ENCODE data around the gene SIDT1. TPM values are rescaled to one million over a fixed set of nuclear protein-coding genes. Genes with fewer than 3 reads are reported as not detected.
A peak's percentile ranks its signal among the peaks of the same experiment; 100 is the strongest.

The SIDT1 gene
- polyA plus RNA-seq, 3 donors from 2014 or later, result 9.5 to 33.2 (median 11.8) TPM

DNA sequence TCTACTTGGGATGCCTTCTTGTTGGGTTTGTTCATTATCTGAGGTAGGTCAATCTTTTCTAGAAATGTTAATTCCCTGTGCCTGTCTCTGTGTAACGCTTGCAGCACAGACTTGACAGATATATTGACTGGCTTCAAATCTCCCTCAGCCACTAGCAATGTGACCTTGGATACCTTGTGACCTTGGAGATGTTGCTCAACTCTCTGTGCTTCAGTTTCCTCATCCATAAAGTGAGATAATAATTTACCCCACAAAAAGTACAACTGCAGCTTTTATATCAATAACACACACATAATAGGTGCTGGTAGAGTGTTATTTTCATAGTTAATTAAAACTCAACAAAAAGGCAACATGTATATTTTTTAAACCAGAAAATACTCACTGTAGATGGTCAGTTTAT, 52.9 kb downstream of the SIDT1 start:
- peaks cover 10 to 42% (median 26%) of the 10 kb centered on the region in 3 donors for H3K36me3 Mint-ChIP-seq

GRCh38 chr3:113585720-113586119, 53.4 kb downstream of the SIDT1 start:
- Mint-ChIP-seq H3K4me1 (peaks cover 2 to 5% of the 10 kb centered on the region in 2 donors), H3K27me3 (ENCODE audit: low read depth in 3 of 3) (peaks cover 0 to under 1% (median 0%) of the 10 kb centered on the region in 3 donors), H3K4me3 (no peak overlapping the region), H3K36me3 (peaks cover 10 to 44% (median 27%) of the 10 kb centered on the region in 3 donors), H3K27ac (no peak overlapping the region), H3K9me3 (no peaks in the 10 kb centered on the region)
- no peak for DNase-seq

More for the DNA sequence above, 52.9 kb downstream of the SIDT1 start:
- H3K4me3 Mint-ChIP-seq, result no peak overlapping the region
- no peak for DNase-seq
- peaks cover 2 to 10% of the 10 kb centered on the region in 2 donors for H3K4me1 Mint-ChIP-seq
- no peaks in the 10 kb centered on the region for H3K9me3 Mint-ChIP-seq
- peak overlapping the region in 1 of 6 donors; percentile 59 for H3K27ac Mint-ChIP-seq
- H3K27me3 Mint-ChIP-seq (ENCODE audit: low read depth in 3 of 3), result peaks cover 0 to 2% (median 0%) of the 10 kb centered on the region in 3 donors

GRCh38 chr3:113588806-113589205, 56.5 kb downstream of the SIDT1 start:
- Mint-ChIP-seq H3K9me3 (no peaks in the 10 kb centered on the region), H3K27ac (peak overlapping the region in 2 of 6 donors; percentile 46 to 53), H3K36me3 (peaks cover 29 to 50% (median 36%) of the 10 kb centered on the region in 3 donors), H3K4me3 (no peak overlapping the region), H3K4me1 (peaks cover 0 to 2% of the 10 kb centered on the region in 2 donors), H3K27me3 (ENCODE audit: low read depth in 3 of 3) (no peaks in the 10 kb centered on the region)
- no peak for DNase-seq

GRCh38 chr3:113589971-113590370, 57.6 kb downstream of the SIDT1 start:
- H3K4me3 Mint-ChIP-seq, result no peak overlapping the region
- no peaks in the 10 kb centered on the region for H3K9me3 Mint-ChIP-seq
- H3K27ac Mint-ChIP-seq, result no peak overlapping the region
- H3K4me1 Mint-ChIP-seq, result peaks cover 0 to 2% of the 10 kb centered on the region in 2 donors
- no peaks in the 10 kb centered on the region for H3K27me3 Mint-ChIP-seq (ENCODE audit: low read depth in 3 of 3)
- H3K36me3 Mint-ChIP-seq, result peaks cover 30 to 54% (median 39%) of the 10 kb centered on the region in 3 donors
- no peak for DNase-seq

DNA sequence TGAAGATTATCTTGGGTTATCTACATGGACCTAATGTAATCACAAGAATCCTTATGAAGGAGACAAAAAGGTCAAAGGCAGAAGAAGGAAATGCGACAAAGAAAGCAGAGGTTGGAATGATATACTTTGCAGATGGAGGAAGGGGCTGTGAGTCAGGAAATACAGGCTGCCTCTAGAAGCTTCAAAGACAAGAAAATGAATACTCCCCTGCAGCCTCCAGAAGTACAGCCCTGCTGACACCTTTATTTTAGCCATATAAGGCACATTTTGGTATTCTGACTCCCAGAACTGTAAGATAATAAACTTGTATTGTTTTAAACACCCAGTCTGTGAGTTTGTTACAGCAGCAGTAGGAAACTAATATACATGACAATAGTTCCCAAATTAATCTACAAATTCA, 58.6 kb downstream of the SIDT1 start:
- peaks cover 32 to 46% (median 34%) of the 10 kb centered on the region in 3 donors for H3K36me3 Mint-ChIP-seq
- H3K9me3 Mint-ChIP-seq, result no peaks in the 10 kb centered on the region
- H3K4me3 Mint-ChIP-seq, result no peak overlapping the region
- no peak for DNase-seq
- no peaks in the 10 kb centered on the region for H3K4me1 Mint-ChIP-seq
- no peaks in the 10 kb centered on the region for H3K27me3 Mint-ChIP-seq (ENCODE audit: low read depth in 3 of 3)
- no peak overlapping the region for H3K27ac Mint-ChIP-seq

DNA sequence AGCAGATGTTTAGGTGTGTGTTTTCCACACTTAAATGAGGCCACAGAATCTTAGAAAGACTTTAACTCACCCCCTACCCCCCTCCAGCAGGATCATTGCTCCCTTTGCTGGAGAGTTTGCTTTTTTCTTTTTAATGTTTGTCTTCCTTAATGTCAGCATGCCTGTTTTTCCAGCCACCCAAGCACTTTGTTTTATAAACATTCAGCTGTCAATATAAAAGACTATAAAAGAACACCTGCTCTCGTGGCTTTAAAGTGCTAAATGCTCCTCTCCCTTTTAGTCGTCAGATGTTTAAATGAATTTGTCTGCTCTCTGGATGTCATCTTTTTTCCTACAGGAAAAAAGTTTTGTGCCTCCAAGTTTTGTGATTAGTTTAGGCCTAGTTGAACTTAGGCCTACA, 61.7 kb downstream of the SIDT1 start:
- Mint-ChIP-seq H3K4me1 (no peaks in the 10 kb centered on the region), H3K27me3 (ENCODE audit: low read depth in 3 of 3) (no peaks in the 10 kb centered on the region), H3K4me3 (no peak overlapping the region), H3K36me3 (peaks cover 21 to 38% (median 37%) of the 10 kb centered on the region in 3 donors), H3K9me3 (no peaks in the 10 kb centered on the region), H3K27ac (no peak overlapping the region)
- DNase-seq, result no peak

- Mint-ChIP-seq H3K27ac (peak overlapping the region in 1 of 6 donors; percentile 15), H3K9me3 (no peaks in the 10 kb centered on the region), H3K4me1 (no peaks in the 10 kb centered on the region), H3K4me3 (no peak overlapping the region), H3K27me3 (ENCODE audit: low read depth in 3 of 3) (no peaks in the 10 kb centered on the region), H3K36me3 (peaks cover 13 to 35% (median 34%) of the 10 kb centered on the region in 3 donors)
- DNase-seq, result no peak
These were observed 65.4 kb downstream of the SIDT1 start for GRCh38 chr3:113597596-113598354.

- H3K36me3 Mint-ChIP-seq, result peaks cover 4 to 44% (median 24%) of the 10 kb centered on the region in 3 donors
- no peaks in the 10 kb centered on the region for H3K9me3 Mint-ChIP-seq
- H3K27me3 Mint-ChIP-seq (ENCODE audit: low read depth in 3 of 3), result no peaks in the 10 kb centered on the region
- no peak for DNase-seq
- peaks cover 0 to 2% of the 10 kb centered on the region in 2 donors for H3K4me1 Mint-ChIP-seq
- H3K4me3 Mint-ChIP-seq, result no peak overlapping the region
- no peak overlapping the region for H3K27ac Mint-ChIP-seq
These were observed 68.2 kb downstream of the SIDT1 start for GRCh38 chr3:113600418-113601182.

DNA sequence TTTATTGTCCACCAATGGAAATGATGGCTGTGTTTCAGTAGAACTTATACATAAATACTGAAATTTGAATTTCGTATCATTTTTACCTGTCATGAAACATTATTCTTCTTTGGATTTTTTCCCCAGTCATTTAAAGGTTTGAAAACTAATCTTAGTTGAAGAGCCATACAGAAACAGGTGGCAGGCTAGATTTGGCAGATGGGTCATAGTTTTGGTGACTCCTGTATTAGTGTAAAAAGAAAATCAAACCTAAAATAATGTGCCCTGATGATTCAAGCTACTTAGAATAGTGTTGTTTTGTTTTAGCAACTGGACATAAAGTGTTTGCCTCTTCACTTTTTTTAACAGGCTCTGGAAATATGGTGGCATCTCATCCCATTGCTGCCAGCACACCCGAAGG, 68.9 kb downstream of the SIDT1 start:
- DNase-seq, result no peak
- Mint-ChIP-seq H3K9me3 (no peaks in the 10 kb centered on the region), H3K4me1 (peaks cover 4 to 7% of the 10 kb centered on the region in 2 donors), H3K4me3 (no peak overlapping the region), H3K36me3 (peaks cover 4 to 44% (median 21%) of the 10 kb centered on the region in 3 donors), H3K27me3 (ENCODE audit: low read depth in 3 of 3) (no peaks in the 10 kb centered on the region), H3K27ac (peak overlapping the region in 1 of 6 donors; percentile 34)

DNA sequence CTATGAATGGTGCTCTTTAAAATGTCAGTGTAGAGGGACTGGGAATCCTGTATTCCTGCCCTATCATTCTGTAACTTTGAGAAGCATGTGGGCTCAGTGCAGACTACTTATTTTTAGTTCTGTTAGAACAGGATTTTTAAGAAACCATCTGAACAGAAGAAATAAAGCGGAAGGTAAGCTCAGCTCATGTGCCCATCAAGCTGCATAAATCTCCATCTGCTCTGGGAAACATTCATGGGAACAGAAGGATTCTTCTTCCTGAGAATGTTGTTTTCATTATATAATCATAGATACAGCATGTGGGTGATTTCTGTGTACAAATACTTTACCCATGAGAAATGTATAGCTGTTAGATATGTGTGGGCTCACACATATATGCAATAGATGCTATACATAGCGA, 69.9 kb downstream of the SIDT1 start:
- Mint-ChIP-seq H3K27me3 (ENCODE audit: low read depth in 3 of 3) (no peaks in the 10 kb centered on the region), H3K4me1 (peaks cover 14 to 18% of the 10 kb centered on the region in 2 donors), H3K36me3 (peaks cover 11 to 53% (median 21%) of the 10 kb centered on the region in 3 donors), H3K27ac (no peak overlapping the region), H3K4me3 (no peak overlapping the region), H3K9me3 (no peaks in the 10 kb centered on the region)
- DNase-seq, result no peak

GRCh38 chr3:113602836-113603235, 70.5 kb downstream of the SIDT1 start:
- Mint-ChIP-seq H3K36me3 (peaks cover 11 to 54% (median 21%) of the 10 kb centered on the region in 3 donors), H3K27ac (no peak overlapping the region), H3K27me3 (ENCODE audit: low read depth in 3 of 3) (no peaks in the 10 kb centered on the region), H3K4me3 (no peak overlapping the region), H3K4me1 (peaks cover 20 to 22% of the 10 kb centered on the region in 2 donors), H3K9me3 (no peaks in the 10 kb centered on the region)
- DNase-seq, result no peak

GRCh38 chr3:113606539-113607218, 74.3 kb downstream of the SIDT1 start:
- Mint-ChIP-seq H3K36me3 (peaks cover 32 to 72% (median 41%) of the 10 kb centered on the region in 3 donors), H3K4me1 (peaks cover 27 to 28% of the 10 kb centered on the region in 2 donors), H3K4me3 (peak overlapping the region; percentile 50 to 64 (median 61)), H3K27me3 (ENCODE audit: low read depth in 3 of 3) (peaks cover 0 to 2% (median 0%) of the 10 kb centered on the region in 3 donors), H3K9me3 (no peaks in the 10 kb centered on the region), H3K27ac (peak overlapping the region; percentile 51 to 83 (median 72))
- peak; percentile 48 to 57 (median 56) for DNase-seq

- H3K36me3 Mint-ChIP-seq, result peaks cover 35 to 72% (median 46%) of the 10 kb centered on the region in 3 donors
These were observed 74.9 kb downstream of the SIDT1 start for GRCh38 chr3:113607219-113607596.

More at GRCh38 chr3:113607219-113607596, 74.9 kb downstream of the SIDT1 start:
- peak overlapping the region; percentile 50 to 64 (median 61) for H3K4me3 Mint-ChIP-seq
- no peaks in the 10 kb centered on the region for H3K9me3 Mint-ChIP-seq
- no peak for DNase-seq
- peaks cover 0 to 2% (median 0%) of the 10 kb centered on the region in 3 donors for H3K27me3 Mint-ChIP-seq (ENCODE audit: low read depth in 3 of 3)
- H3K27ac Mint-ChIP-seq, result peak overlapping the region; percentile 51 to 83 (median 72)
- H3K4me1 Mint-ChIP-seq, result peaks cover 27 to 28% of the 10 kb centered on the region in 2 donors

All from immature natural killer cell (primary cell).